Trophoblast cell (in vitro differentiated cells and primary cell): ENCODE results near the gene DCC.

Experiments
- DNase-seq, 2 donors: peaks; one replicate each; pipeline ENCODE4 v3.0.0-alpha.2; 2016
- H2AFZ ChIP-seq: 2 replicates; pipeline ENCODE4 v1.6.1; 2013; ENCODE audit warnings: low read length, moderate library complexity, mild to moderate bottlenecking; ENCODE audit not compliant: insufficient read depth, poor library complexity
- H2AK5ac ChIP-seq: 2 replicates; pipeline ENCODE4 v1.6.1; 2013; ENCODE audit warnings: mild to moderate bottlenecking, low read length
- H2BK120ac ChIP-seq: 2 replicates; pipeline ENCODE4 v1.6.1; 2013; ENCODE audit warnings: low read length, mild to moderate bottlenecking, moderate library complexity; ENCODE audit not compliant: insufficient read depth, poor library complexity
- H2BK12ac ChIP-seq: 2 replicates; pipeline ENCODE4 v1.6.1; 2013; ENCODE audit warnings: mild to moderate bottlenecking, low read length, moderate library complexity
- H2BK5ac ChIP-seq: 2 replicates; pipeline ENCODE4 v1.6.1; 2013; ENCODE audit warnings: low read length, low read depth, moderate library complexity, mild to moderate bottlenecking; ENCODE audit not compliant: poor library complexity
- H3K14ac ChIP-seq: 2 replicates; pipeline ENCODE4 v1.6.1; 2013; ENCODE audit warnings: mild to moderate bottlenecking, low read length
- H3K18ac ChIP-seq: 2 replicates; pipeline ENCODE4 v1.6.1; 2013; ENCODE audit warnings: mild to moderate bottlenecking, low read length
- H3K23ac ChIP-seq: 2 replicates; pipeline ENCODE4 v1.6.1; 2013; ENCODE audit warnings: low read length
- H3K27ac ChIP-seq: 2 replicates; pipeline ENCODE4 v1.5.1; 2013; ENCODE audit warnings: low read depth, mild to moderate bottlenecking, inconsistent platforms, low read length, moderate library complexity
- H3K27me3 ChIP-seq: 2 replicates; pipeline ENCODE4 v1.6.1; 2013; ENCODE audit warnings: inconsistent platforms, mild to moderate bottlenecking, low read length, moderate library complexity; ENCODE audit not compliant: insufficient read depth
- H3K36me3 ChIP-seq, 2 experiments: 1 replicate in 1 of 2; 2 replicates in 1 of 2; pipeline ENCODE4 v1.6.1; 2013; ENCODE audit warnings: low read length in 2 of 2, mild to moderate bottlenecking in 2 of 2, moderate library complexity in 1 of 2; ENCODE audit not compliant: insufficient read depth in 2 of 2, control insufficient read depth in 1 of 2
- H3K4ac ChIP-seq: 2 replicates; pipeline ENCODE4 v1.6.1; 2013; ENCODE audit warnings: low read depth, mild to moderate bottlenecking, low read length, moderate library complexity
- H3K4me1 ChIP-seq, 2 experiments: 1 replicate in 1 of 2; 2 replicates in 1 of 2; pipeline ENCODE4 v1.6.1; 2013; ENCODE audit warnings: low read length in 2 of 2, mild to moderate bottlenecking in 2 of 2, moderate library complexity in 1 of 2; ENCODE audit not compliant: insufficient read depth in 2 of 2, control insufficient read depth in 1 of 2
- H3K4me2 ChIP-seq: 2 replicates; pipeline ENCODE4 v1.6.1; 2013; ENCODE audit warnings: inconsistent platforms, mild to moderate bottlenecking, low read length, moderate library complexity
- H3K4me3 ChIP-seq: 2 replicates; pipeline ENCODE4 v1.5.1; 2013; ENCODE audit warnings: mild to moderate bottlenecking, low read depth, low read length, inconsistent platforms
- H3K79me1 ChIP-seq: one replicate; pipeline ENCODE4 v1.6.1; 2013; ENCODE audit warnings: low read length
- H3K79me2 ChIP-seq: 2 replicates; pipeline ENCODE4 v1.6.1; 2013; ENCODE audit warnings: low read length, mild to moderate bottlenecking; ENCODE audit not compliant: control insufficient read depth, insufficient read depth, poor library complexity
- H3K9ac ChIP-seq: 2 replicates; pipeline ENCODE4 v1.6.1; 2013; ENCODE audit warnings: mild to moderate bottlenecking, low read length
- H3K9me3 ChIP-seq: 2 replicates; pipeline ENCODE4 v1.6.1; 2013; ENCODE audit warnings: low read depth, mild to moderate bottlenecking, control low read depth, inconsistent platforms, low read length; ENCODE audit not compliant: insufficient read depth
- H4K12ac ChIP-seq: 2 replicates; pipeline ENCODE4 v1.6.1; 2013; ENCODE audit warnings: low read depth, mild to moderate bottlenecking, low read length, moderate library complexity
- H4K8ac ChIP-seq: 2 replicates; pipeline ENCODE4 v1.6.1; 2013; ENCODE audit warnings: low read depth, mild to moderate bottlenecking, low read length, moderate library complexity
- H4K91ac ChIP-seq: one replicate; pipeline ENCODE4 v1.6.1; 2013; ENCODE audit warnings: low read depth, mild to moderate bottlenecking, low read length, moderate library complexity
- WGBS: extraction: QIAGEN DNeasy Blood & Tissue Kit; methylation state at CpG from one replicate; pipeline ENCODE4 v1.1.7; 2013; ENCODE audit warnings: missing lambda C conversion rate; ENCODE audit not compliant: insufficient read length, insufficient coverage; ENCODE audit errors: extremely low coverage; 5-methylcytosine and 5-hydroxymethylcytosine counted together

The DCC gene

DNA sequence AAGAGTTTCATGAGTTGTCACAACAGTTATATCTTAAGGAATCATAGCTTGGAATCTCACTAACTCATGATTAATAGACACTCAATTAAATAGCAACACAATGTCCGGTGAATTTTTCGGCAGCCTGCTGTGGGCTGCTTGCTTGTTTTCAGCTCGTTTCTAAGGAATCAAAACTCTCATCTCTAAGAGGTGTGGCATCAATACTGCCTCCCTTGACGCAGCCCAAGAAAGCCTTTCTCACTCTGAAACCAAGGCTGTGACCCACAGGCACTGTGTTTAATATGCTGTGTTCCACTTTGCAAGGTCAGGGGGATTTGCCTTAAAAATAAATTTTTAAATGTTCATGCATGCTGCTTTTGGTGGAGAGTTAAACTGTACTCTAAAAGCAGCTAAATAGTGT lies 5.4 kb downstream of the DCC start:
- Histone ChIP-seq H4K8ac (no peak overlapping the region), H3K18ac (no peak overlapping the region), H3K14ac (no peak overlapping the region), H2AFZ (no peak overlapping the region), H3K4me3 (no peak overlapping the region), H2BK12ac (no peak overlapping the region), H2BK5ac (no peak overlapping the region), H4K91ac (no peak overlapping the region), H3K9me3 (peaks cover 2% of the 10 kb centered on the region), H2BK120ac (no peak overlapping the region), H3K27ac (no peak overlapping the region), H4K12ac (no peak overlapping the region), H3K36me3 (no peaks in the 10 kb centered on the region), H2AK5ac (no peak overlapping the region), H3K4ac (no peak overlapping the region), H3K23ac (no peak overlapping the region), H3K4me1 (peaks cover 1 to 2% of the 10 kb centered on the region in 2 experiments), H3K4me2 (no peak overlapping the region), H3K27me3 (peaks cover 20% of the 10 kb centered on the region), H3K79me2 (no peaks in the 10 kb centered on the region), H3K9ac (no peak overlapping the region), H3K79me1 (no peaks in the 10 kb centered on the region)
- no CpG with 5 or more reads among the region's 4 CpGs for WGBS
- no peak for DNase-seq

DNA sequence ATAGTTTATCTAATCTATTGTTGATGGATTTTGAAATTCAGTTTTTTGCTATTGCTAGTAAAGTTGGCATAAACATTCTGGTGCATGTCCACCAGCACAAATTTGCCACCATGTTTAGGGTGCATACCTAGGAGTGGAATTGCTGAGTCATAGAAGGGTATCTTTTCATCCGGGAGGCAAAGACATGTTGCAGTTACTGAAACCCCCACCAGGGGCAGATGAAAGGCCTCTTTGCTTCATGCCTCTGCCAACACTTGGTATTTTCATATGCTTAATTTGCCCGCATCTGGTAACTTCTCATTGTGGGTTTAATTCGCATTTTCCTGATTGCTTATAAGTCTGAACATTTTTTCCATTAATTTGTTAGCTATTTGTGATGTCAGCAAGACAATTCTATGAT lies 8.2 kb downstream of the DCC start:
- Histone ChIP-seq H3K18ac (no peak overlapping the region), H3K23ac (no peak overlapping the region), H2AK5ac (no peak overlapping the region), H3K27ac (no peak overlapping the region), H2BK120ac (no peak overlapping the region), H3K9ac (no peak overlapping the region), H3K4me2 (no peak overlapping the region), H3K4me1 (no peaks in the 10 kb centered on the region), H2AFZ (no peak overlapping the region), H2BK12ac (no peak overlapping the region), H2BK5ac (no peak overlapping the region), H3K4ac (no peak overlapping the region), H3K36me3 (no peaks in the 10 kb centered on the region), H3K27me3 (no peaks in the 10 kb centered on the region), H3K4me3 (no peak overlapping the region), H4K91ac (no peak overlapping the region), H3K9me3 (no peaks in the 10 kb centered on the region), H3K14ac (no peak overlapping the region), H3K79me1 (no peaks in the 10 kb centered on the region), H4K8ac (no peak overlapping the region), H4K12ac (no peak overlapping the region), H3K79me2 (no peaks in the 10 kb centered on the region)
- no CpG with 5 or more reads among the region's 3 CpGs for WGBS
- peak in 1 of 2 donors; percentile 26 for DNase-seq

- WGBS: no CpG with 5 or more reads among the region's 2 CpGs
These were observed 9.5 kb downstream of the DCC start for GRCh38 chr18:52349498-52349897.

DNA sequence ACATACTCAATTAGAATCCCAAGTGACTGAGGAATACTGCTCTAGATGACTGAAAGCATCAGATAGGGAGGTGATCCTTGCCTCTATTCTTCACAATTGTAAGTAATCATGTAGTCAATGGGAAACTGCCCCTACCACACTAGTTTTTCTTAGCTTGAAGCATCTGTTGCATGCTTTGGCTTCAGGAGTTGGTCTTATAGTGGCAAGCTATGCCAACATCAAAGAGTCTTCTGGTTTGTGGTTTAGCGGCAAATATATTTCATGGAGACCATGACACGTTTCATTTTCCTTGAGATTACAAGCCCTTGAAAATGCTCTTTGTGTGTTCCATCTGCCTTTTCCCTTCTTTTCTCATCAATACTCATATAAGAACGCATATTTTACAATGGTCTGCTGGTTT lies 12.9 kb downstream of the DCC start:
- no peak overlapping the region for H4K8ac ChIP-seq
- no peaks in the 10 kb centered on the region for H3K27me3 ChIP-seq
- H3K23ac ChIP-seq: no peak overlapping the region
- no peak overlapping the region for H2BK5ac ChIP-seq
- no peak overlapping the region for H3K4me3 ChIP-seq
- H3K36me3 ChIP-seq: no peaks in the 10 kb centered on the region
- H3K18ac ChIP-seq: no peak overlapping the region
- no peaks in the 10 kb centered on the region for H3K9me3 ChIP-seq
- H3K4me1 ChIP-seq: no peaks in the 10 kb centered on the region
- no peak overlapping the region for H3K27ac ChIP-seq
- no peak overlapping the region for H2AK5ac ChIP-seq
- no peak overlapping the region for H3K14ac ChIP-seq
- no peak overlapping the region for H3K4ac ChIP-seq
- H3K79me2 ChIP-seq: no peaks in the 10 kb centered on the region
- H4K12ac ChIP-seq: no peak overlapping the region
- no peak overlapping the region for H3K4me2 ChIP-seq
- no peak overlapping the region for H3K9ac ChIP-seq
- H4K91ac ChIP-seq: no peak overlapping the region
- H2AFZ ChIP-seq: no peak overlapping the region
- H2BK12ac ChIP-seq: no peak overlapping the region
- H3K79me1 ChIP-seq: no peaks in the 10 kb centered on the region
- no peak overlapping the region for H2BK120ac ChIP-seq
- WGBS: no CpG with 5 or more reads among the region's 3 CpGs
- DNase-seq: no peak

More at GRCh38 chr18:52349498-52349897, 9.5 kb downstream of the DCC start:
- H3K14ac ChIP-seq: no peak overlapping the region
- H4K8ac ChIP-seq: no peak overlapping the region
- H2BK12ac ChIP-seq: no peak overlapping the region
- H3K79me1 ChIP-seq: no peaks in the 10 kb centered on the region
- H2AK5ac ChIP-seq: no peak overlapping the region
- no peak overlapping the region for H2AFZ ChIP-seq
- H2BK5ac ChIP-seq: no peak overlapping the region
- H2BK120ac ChIP-seq: no peak overlapping the region
- no peak overlapping the region for H3K4ac ChIP-seq
- no peak for DNase-seq
- H3K27ac ChIP-seq: no peak overlapping the region
- H3K27me3 ChIP-seq: no peaks in the 10 kb centered on the region
- no peak overlapping the region for H3K9ac ChIP-seq
- no peak overlapping the region for H3K23ac ChIP-seq
- no peak overlapping the region for H3K4me3 ChIP-seq
- no peaks in the 10 kb centered on the region for H3K4me1 ChIP-seq
- H3K9me3 ChIP-seq: no peaks in the 10 kb centered on the region
- H4K12ac ChIP-seq: no peak overlapping the region
- H3K18ac ChIP-seq: no peak overlapping the region
- no peaks in the 10 kb centered on the region for H3K79me2 ChIP-seq
- no peaks in the 10 kb centered on the region for H3K36me3 ChIP-seq
- H4K91ac ChIP-seq: no peak overlapping the region
- no peak overlapping the region for H3K4me2 ChIP-seq
